Measurements from ENCODE around the gene GPR157.

The GPR157 gene

GRCh38 chr1:9052272-9053049, 76.4 kb downstream of the GPR157 start:
- no peak overlapping the region for H3K4me2 ChIP-seq (ENCODE audit: low read depth, low read length, poor library complexity, severe bottlenecking)
- no peak overlapping the region for H2AFZ ChIP-seq (ENCODE audit: low read length)
- TF ChIP-seq EZH2phosphoT487 (IDR thresholded peaks at IDR 0.05; ENCODE audit: borderline replicate concordance): no peak
- TF ChIP-seq CTCF (conservative IDR thresholded peaks at IDR 0.05; ENCODE audit: low read length): no peak
- no peaks in the 10 kb centered on the region for H3K4me1 ChIP-seq (ENCODE audit: insufficient read depth, low read length, poor library complexity, severe bottlenecking)
- H3K9me3 ChIP-seq (ENCODE audit: insufficient read depth, low read depth, low read length): no peaks in the 10 kb centered on the region
- no peaks in the 10 kb centered on the region for H3K79me2 ChIP-seq (ENCODE audit: insufficient read depth, low read length)
- H4K20me1 ChIP-seq (ENCODE audit: insufficient read depth, low read length, poor library complexity, severe bottlenecking): no peaks in the 10 kb centered on the region
- H3K4me3 ChIP-seq (ENCODE audit: low read length, poor library complexity, severe bottlenecking): no peak overlapping the region
- H3K36me3 ChIP-seq (ENCODE audit: insufficient read depth, low read length): no peaks in the 10 kb centered on the region
- H3F3A ChIP-seq (ENCODE audit: low read depth): no peaks in the 10 kb centered on the region
- H3K9ac ChIP-seq (ENCODE audit: low read depth, low read length, poor library complexity, severe bottlenecking): no peak overlapping the region
- H3K27me3 ChIP-seq (ENCODE audit: insufficient read depth, low read length, poor library complexity, severe bottlenecking): no peaks in the 10 kb centered on the region
- H3K9me2 ChIP-seq (replicated peaks; ENCODE audit: low read depth, low read length): no peaks in the 10 kb centered on the region

DNA sequence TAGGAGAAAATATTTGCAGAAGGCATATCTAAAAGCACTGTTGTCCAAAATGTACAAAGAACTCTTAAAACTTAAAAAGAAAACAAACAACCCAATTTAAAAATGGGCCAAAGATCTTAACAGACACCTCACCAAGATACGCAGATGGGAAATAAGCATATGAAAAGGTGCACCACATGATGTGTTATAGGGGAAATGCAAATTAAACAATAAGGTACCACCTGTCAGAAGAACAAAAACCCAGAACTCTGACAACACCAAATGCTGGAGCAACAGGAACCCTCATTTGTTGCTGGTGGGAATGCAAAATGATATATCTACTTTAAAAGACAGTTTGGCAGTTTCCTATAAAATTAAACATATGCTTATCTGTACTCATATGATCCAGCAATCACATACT, 77.5 kb downstream of the GPR157 start:
- Histone ChIP-seq H3K79me2 (ENCODE audit: insufficient read depth, low read length) (no peaks in the 10 kb centered on the region), H3K9me2 (replicated peaks; ENCODE audit: low read depth, low read length) (no peaks in the 10 kb centered on the region), H3K36me3 (ENCODE audit: insufficient read depth, low read length) (no peaks in the 10 kb centered on the region), H3K4me1 (ENCODE audit: insufficient read depth, low read length, poor library complexity, severe bottlenecking) (no peaks in the 10 kb centered on the region), H3K9me3 (ENCODE audit: insufficient read depth, low read depth, low read length) (no peaks in the 10 kb centered on the region), H2AFZ (ENCODE audit: low read length) (peak overlapping the region; percentile 33; the same call in 1 of the 2 replicates), H3K4me3 (ENCODE audit: low read length, poor library complexity, severe bottlenecking) (no peak overlapping the region), H3K4me2 (ENCODE audit: low read depth, low read length, poor library complexity, severe bottlenecking) (no peak overlapping the region), H4K20me1 (ENCODE audit: insufficient read depth, low read length, poor library complexity, severe bottlenecking) (no peaks in the 10 kb centered on the region), H3K27me3 (ENCODE audit: insufficient read depth, low read length, poor library complexity, severe bottlenecking) (no peaks in the 10 kb centered on the region), H3F3A (ENCODE audit: low read depth) (no peaks in the 10 kb centered on the region), H3K9ac (ENCODE audit: low read depth, low read length, poor library complexity, severe bottlenecking) (no peak overlapping the region)
- TF ChIP-seq CTCF (conservative IDR thresholded peaks at IDR 0.05; ENCODE audit: low read length) (no peak), EZH2phosphoT487 (IDR thresholded peaks at IDR 0.05; ENCODE audit: borderline replicate concordance) (no peak)

DNA sequence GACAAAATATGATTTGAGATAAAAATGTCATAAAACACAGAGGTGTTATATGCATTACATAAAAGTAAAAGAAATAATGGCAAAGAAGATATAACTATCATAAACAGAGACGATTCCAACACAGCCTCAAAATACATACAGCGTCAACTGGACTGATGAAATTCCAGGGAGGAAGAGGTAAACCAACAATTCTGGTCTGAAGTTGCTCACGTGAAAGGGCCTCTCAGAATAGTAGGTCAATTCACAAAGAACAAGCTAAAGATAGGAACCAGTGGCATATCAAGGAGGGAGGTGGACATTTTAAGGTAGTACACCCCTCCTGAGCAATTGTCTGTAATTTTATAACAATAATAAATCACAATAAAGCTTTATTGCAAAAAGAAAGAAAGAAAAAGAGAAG, 78.1 kb downstream of the GPR157 start:
- Histone ChIP-seq H3K4me2 (ENCODE audit: low read depth, low read length, poor library complexity, severe bottlenecking) (no peak overlapping the region), H3K79me2 (ENCODE audit: insufficient read depth, low read length) (no peaks in the 10 kb centered on the region), H3K9ac (ENCODE audit: low read depth, low read length, poor library complexity, severe bottlenecking) (no peak overlapping the region), H3K36me3 (ENCODE audit: insufficient read depth, low read length) (no peaks in the 10 kb centered on the region), H4K20me1 (ENCODE audit: insufficient read depth, low read length, poor library complexity, severe bottlenecking) (no peaks in the 10 kb centered on the region), H3F3A (ENCODE audit: low read depth) (no peaks in the 10 kb centered on the region), H3K9me3 (ENCODE audit: insufficient read depth, low read depth, low read length) (no peaks in the 10 kb centered on the region), H3K4me1 (ENCODE audit: insufficient read depth, low read length, poor library complexity, severe bottlenecking) (no peaks in the 10 kb centered on the region), H3K4me3 (ENCODE audit: low read length, poor library complexity, severe bottlenecking) (no peak overlapping the region), H3K27me3 (ENCODE audit: insufficient read depth, low read length, poor library complexity, severe bottlenecking) (no peaks in the 10 kb centered on the region), H3K9me2 (replicated peaks; ENCODE audit: low read depth, low read length) (no peaks in the 10 kb centered on the region), H2AFZ (ENCODE audit: low read length) (peak overlapping the region; percentile 33; the same call in 1 of the 2 replicates)
- TF ChIP-seq EZH2phosphoT487 (IDR thresholded peaks at IDR 0.05; ENCODE audit: borderline replicate concordance): no peak
- no peak for TF ChIP-seq CTCF (conservative IDR thresholded peaks at IDR 0.05; ENCODE audit: low read length)

All from Loucy (cell line).